IMR-90 (cell line): ENCODE results near the gene CDKN1A.
"Not testable (repeated sequence)": the region's sequence is repeated elsewhere in the genome, so short reads cannot be mapped to it uniquely, and the experiment has no call there.

Experiments used
- CEBPB ChIP-seq: IDR thresholded peaks from 2 replicates; pipeline ENCODE4 v1.6.1; 2012; ENCODE audit warnings: low read depth, low read length, improper control_type of control experiment
- FOS ChIP-seq: fragments of 150-350 bp; IDR thresholded peaks from 2 replicates; pipeline ENCODE4 v1.6.1; 2016; ENCODE audit warnings: low read depth, low read length
- NFE2L2 ChIP-seq: fragments of 150-350 bp; IDR thresholded peaks from 2 replicates; pipeline ENCODE4 v1.6.1; 2016; ENCODE audit warnings: low read depth, mild to moderate bottlenecking, low read length
- POLR2A ChIP-seq: IDR thresholded peaks from 2 replicates; pipeline ENCODE4 v1.6.1; 2012; ENCODE audit warnings: mild to moderate bottlenecking, low read depth, low read length
- RFX5 ChIP-seq: IDR thresholded peaks from 2 replicates; pipeline ENCODE4 v1.8.0; 2012; ENCODE audit warnings: low read depth, mild to moderate bottlenecking, low read length, moderate library complexity
- SMC3 ChIP-seq: fragments of 150-350 bp; IDR thresholded peaks from 2 replicates; pipeline ENCODE4 v1.6.1; 2016; ENCODE audit warnings: low read depth, mild to moderate bottlenecking, antibody characterized with exemption, low read length, moderate library complexity
- TF ChIP-seq, protein P1 (sequence below): conservative IDR thresholded peaks from 2 replicates; pipeline ENCODE4 v1.5.1; 2012; ENCODE audit warnings: mild to moderate bottlenecking, low read depth, low read length, improper control_type of control experiment
- TF ChIP-seq, protein P2 (sequence below): fragments of 150-350 bp; IDR thresholded peaks from 2 replicates; pipeline ENCODE4 v1.6.1; 2017; ENCODE audit warnings: mild to moderate bottlenecking, antibody characterized with exemption, low read length, low read depth

GRCh38 chr6:36723992-36724391 is 45.5 kb downstream of the CDKN1A start:
- TF ChIP-seq, protein P1, sequence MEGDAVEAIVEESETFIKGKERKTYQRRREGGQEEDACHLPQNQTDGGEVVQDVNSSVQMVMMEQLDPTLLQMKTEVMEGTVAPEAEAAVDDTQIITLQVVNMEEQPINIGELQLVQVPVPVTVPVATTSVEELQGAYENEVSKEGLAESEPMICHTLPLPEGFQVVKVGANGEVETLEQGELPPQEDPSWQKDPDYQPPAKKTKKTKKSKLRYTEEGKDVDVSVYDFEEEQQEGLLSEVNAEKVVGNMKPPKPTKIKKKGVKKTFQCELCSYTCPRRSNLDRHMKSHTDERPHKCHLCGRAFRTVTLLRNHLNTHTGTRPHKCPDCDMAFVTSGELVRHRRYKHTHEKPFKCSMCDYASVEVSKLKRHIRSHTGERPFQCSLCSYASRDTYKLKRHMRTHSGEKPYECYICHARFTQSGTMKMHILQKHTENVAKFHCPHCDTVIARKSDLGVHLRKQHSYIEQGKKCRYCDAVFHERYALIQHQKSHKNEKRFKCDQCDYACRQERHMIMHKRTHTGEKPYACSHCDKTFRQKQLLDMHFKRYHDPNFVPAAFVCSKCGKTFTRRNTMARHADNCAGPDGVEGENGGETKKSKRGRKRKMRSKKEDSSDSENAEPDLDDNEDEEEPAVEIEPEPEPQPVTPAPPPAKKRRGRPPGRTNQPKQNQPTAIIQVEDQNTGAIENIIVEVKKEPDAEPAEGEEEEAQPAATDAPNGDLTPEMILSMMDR: not testable (repeated sequence)
- not testable (repeated sequence) for TF ChIP-seq POLR2A, FOS, SMC3, CEBPB, NFE2L2, RFX5
- TF ChIP-seq, protein P2, sequence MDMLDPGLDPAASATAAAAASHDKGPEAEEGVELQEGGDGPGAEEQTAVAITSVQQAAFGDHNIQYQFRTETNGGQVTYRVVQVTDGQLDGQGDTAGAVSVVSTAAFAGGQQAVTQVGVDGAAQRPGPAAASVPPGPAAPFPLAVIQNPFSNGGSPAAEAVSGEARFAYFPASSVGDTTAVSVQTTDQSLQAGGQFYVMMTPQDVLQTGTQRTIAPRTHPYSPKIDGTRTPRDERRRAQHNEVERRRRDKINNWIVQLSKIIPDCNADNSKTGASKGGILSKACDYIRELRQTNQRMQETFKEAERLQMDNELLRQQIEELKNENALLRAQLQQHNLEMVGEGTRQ: not testable (repeated sequence)
